Right hindlimb (tissue), 1 donor: ENCODE measurements around the gene KCTD2.
"Not testable (repeated sequence)": the region's sequence is repeated elsewhere in the genome, so short reads cannot be mapped to it uniquely, and the experiment has no call there.

ENCODE experiments used
- DNase-seq: peaks from one replicate; pipeline ENCODE4 v3.0.0-alpha.2; 2018

The KCTD2 gene

DNA sequence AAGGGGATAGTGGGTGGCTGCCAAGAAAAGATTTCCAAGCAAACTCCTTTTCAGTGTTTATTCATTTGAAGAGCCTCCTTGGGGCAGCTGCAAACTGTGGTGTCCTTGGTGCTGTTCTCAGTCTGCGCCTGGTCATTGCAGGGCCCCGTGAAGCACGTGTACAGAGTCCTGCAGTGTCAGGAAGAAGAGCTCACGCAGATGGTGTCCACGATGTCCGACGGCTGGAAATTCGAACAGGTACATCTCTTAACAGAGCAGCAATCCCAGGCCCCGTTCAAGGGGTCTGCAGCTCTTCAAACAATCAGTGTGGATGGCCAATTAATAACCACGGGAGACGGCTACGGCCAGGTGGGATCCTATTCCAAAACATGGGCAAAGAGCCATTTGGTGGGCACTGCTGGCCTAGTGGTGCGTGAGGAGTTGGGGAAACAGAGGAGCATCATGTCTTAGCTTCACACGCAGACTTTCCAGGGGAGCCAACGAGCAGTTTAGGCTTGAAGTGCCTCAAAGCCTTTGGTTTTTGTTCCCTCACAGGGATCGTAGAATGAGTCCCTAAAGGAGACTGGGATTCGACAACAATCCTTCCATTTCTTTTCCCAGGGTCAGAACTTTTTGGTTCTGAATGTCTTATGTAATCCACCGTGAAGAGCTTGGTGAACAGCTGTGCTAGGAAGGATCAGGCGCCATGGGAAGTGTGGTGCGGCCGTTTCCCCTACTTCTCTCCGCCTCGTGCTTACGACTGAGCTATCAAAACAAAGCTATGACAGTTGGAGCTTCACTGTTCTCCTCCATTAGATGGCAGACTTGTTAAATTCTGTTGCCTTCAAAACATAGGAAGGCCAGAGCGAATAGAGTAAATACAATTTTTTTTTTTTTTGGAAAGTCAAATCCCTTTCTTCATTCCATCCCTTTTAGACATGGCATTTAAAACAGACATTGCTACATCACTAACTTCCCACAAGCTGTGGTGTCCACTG, 12.6 kb downstream of the KCTD2 start:
- peak; percentile 51 for DNase-seq

DNA sequence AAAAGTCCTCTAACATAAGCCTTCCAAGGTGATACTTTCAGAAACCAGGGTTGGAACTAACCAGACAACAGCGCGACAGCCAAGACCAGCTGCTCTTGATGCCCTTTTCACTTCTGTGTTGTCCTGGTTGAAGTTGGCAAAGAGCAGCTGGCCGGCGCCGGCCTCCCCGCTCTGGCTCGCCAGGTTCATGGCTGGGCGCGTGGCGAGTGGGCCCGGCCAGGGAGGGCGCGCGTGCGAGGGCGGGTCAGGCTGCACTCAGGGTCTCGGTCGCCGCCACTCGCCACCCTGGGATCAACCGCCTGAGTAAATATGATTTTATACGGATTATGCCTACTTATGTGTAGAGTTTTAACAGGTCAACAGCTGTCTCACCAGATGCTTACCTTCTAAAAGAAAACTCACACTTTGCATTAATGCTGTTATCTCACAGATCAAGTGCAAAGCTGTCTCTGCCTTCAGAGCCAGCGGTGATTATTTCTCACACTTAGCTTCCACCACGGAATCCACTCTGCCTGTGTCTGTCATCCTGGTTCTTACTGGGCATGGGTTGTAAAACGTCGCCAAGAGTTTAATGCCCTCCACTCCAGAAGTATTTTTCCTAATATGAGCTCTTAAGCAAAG, 13.5 kb downstream of the KCTD2 start:
- no peak for DNase-seq

DNA sequence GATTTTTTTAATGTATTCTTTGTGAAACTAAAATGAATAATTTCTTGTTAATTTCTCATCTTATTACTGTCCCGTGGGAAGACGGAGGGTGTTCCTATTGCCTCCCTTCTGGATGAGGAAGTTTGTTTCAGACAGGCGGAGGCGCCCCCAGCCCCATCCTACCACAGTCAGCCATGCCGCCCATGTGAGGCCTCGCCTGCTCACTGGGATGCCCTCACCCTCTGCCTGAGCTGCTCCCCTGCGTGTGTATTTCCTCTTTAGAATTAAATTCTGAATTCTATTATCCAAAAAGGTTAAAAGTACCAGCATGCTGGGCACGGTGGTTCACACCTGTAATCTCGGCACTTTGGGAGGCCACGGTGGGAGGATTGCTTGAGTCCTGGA, 14.0 kb downstream of the KCTD2 start:
- no peak for DNase-seq

DNA sequence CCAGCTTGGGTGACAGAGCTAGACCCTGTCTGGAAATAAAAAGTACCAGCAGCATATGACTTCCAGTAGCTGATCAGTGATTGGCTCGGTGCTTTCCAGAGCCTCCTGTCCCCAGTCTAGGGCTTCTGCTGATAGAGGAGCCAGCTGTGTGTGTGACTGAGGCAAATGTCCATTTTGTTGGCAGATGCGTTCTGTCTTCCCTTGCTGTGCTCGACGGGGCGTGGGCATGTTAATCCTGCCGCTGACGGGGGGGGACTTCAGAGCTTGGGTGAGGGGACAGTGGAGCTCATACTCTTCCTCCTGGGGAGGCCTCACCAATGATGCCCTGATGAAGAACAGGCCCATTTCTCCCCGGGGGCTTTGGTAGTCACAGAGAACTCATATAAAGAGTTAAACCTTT, 14.6 kb downstream of the KCTD2 start:
- DNase-seq: no peak

DNA sequence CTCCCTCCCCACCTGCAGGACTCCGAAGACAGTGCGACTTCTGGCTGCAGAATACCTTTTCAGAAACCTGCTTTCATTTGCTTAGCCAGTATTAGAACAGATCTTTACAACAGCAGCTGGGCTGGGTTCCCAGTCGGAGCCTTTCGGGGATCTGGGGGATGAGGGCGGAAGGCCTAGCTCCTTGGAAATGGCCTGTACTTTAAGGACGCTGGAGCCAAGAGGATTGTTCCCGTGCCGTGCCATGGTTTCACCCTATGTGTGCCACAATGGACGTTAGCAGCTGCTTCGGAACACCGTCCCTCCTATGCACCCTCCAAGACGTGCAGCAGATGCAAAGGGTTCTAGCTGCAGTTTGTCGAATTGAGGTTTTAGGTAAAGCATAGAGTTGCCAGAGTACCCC, 16.2 kb downstream of the KCTD2 start:
- no peak for DNase-seq

DNA sequence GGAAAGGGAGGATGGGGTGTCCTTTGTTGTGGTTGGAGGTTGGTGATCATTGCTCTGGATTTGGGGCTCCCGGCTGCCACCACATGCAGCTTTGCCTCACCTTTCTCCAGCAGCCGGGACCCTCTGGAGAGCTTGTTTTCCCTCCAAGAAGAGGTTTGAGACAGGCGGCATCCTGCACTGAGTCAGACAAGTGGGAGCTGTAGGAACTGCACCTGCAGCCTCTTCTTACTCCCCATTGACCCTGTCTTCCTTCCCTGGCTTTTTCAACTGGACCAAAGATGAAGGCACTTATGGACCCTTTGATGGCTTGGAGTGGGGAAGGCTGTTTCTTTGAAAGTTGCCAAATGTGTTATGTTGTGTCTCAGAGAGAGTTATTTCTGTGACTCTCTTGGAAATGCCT, 16.6 kb downstream of the KCTD2 start:
- no peak for DNase-seq

DNA sequence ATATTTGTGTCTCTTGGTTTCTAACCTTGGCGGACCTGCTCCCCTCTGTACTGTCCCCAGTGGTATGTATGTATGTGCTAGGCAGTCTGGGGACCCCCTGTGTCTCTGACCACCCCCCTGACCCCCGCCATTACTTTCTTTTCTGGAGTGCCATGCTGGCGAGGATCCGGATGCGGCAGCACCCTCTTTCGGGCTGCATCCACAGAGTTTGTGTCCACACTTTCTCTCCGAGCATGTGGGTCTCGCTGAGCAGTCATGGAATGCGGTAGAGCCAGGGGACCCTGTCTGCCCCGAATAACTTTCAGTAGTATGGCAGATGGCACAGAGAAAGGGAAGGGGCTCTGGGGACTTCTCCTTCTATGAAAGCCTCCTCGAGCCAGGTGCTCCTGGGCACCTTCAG, 17.0 kb downstream of the KCTD2 start:
- DNase-seq: no peak

DNA sequence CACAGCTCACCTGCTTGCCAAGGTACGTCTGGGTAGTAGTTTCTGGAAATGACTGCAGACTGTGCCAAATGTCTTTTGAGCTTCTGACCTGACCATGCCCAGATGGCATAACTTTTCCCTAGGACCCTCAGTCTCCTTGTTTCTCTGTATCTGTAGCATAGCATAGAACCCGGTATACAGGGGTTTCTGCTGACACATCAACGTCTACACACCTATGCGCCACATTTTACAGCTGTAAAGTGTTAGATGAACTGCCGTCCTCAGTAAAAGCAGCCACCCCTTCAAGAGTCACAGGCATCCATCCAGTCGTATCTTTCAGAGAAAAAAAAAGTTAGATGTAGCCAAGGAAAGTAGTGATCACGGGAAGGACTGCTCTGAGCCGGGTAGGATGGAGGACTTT, 17.4 kb downstream of the KCTD2 start:
- no peak for DNase-seq

DNA sequence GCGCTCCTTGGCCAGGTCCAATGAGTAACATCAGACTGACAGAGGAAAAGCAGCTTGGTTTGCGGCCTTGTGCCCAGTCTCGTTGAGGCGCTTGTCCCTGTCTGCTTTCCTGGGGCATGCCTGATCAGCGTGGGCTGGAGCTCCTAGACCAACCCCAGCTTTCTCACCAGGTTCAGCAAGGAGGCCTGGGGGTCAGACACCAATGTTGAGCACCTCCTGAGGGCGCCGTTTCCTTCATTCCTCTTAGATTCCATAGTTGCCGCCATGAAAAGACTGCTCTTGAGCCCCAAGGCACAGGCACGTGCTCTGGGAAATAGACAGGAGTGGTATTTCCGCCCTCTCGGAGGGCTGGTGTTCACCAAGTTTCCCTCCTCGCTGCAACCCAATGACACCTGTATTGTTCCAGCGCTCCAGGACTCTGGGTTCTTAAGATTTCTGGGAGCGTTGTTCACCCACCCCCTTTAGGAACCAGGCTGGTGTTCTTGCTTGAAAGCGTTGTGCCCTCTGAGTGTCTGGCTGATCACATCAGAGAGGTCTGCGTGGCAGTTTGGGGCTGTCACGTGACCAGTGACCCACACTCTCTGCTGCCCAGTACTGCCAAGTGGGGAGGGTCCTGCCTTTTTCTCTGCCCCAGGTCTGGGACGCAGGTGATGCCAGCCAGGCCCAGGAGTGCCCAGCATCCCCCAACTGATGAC, 18.0 kb downstream of the KCTD2 start:
- DNase-seq: no peak

DNA sequence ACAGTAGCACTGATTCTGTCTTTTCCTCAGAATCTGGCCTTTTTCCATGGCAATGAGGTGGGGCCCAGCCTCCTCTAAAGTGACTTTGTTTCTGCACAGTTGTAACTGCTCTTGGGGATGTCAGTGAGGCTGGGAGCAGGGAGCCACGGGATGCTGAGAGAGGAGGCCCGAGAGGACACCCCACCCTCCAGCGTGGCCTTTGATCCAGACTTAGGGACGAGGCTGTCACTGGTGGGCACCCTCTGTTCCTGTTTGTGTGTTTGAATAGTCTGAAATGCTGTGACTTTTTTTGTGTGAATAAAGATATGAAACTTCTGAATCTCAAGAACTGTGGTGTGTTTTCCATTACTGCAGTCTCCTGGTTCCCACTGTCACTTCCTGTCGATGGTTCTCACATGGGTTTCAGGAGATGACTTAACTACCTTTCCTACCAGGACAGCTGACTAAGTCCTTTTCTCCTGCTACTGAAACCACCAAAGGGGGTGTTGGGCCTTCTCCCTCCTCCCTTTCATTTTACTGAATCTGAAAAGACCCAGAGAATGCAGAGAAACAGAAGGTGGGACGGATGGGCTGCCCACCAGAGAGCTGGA, 18.6 kb downstream of the KCTD2 start:
- no peak for DNase-seq

DNA sequence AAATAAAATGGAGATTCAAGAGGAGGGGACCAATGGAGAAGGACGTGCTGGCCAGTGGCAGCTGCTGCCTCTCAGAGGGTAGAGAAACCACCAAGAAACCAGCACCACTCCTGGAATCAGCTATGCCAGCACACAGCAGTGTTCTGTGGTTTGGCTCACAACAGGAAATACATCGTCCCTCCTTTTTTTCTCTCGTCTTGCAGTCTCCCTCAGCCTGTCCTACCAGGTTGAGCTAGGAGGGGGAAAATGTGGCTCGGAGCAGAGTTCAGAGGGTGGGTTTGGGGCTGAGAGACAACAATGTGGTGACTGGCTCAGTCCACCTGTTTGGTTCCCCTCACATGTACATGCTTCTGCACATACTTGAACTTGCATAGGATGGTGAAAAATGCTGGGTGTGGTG, 20.8 kb downstream of the KCTD2 start:
- DNase-seq: no peak

DNA sequence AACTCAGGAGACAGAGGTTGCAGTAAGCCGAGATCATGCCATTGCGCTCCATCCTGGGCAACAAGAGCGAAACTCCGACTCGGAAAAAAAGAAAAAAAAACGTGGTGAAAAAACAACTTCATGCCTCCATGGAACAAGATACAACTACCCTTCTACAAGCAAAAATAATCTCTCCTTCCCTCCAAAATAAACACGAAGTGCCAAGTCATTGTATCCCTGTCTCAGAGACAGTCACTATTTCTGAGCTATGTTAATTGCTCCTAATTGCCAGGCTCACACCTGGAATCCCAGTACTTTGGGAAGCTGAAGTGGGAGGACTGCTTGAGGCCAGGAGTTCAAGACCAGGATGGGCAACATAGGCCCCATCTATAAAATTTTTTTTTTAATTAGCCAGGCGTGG, 21.7 kb downstream of the KCTD2 start:
- DNase-seq: no peak

DNA sequence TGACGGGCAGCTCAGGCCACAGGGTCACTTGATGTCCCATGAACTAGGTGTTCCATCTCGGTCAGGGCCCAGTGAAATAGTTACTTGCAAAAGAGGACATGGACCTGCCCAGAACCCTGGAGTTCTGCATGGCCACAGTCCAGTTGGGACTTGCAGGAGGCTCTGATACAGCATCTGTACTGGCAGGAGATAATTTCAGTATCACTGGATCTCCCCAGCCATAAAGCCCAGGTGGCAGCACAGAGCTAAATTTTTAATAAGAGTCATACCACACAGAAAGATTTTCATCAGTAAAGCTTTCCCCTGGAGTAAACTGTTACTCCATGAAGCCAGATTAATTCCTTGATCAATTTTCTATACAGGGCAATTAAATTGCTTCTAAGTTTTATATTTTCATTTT, 22.8 kb downstream of the KCTD2 start:
- DNase-seq: no peak

DNA sequence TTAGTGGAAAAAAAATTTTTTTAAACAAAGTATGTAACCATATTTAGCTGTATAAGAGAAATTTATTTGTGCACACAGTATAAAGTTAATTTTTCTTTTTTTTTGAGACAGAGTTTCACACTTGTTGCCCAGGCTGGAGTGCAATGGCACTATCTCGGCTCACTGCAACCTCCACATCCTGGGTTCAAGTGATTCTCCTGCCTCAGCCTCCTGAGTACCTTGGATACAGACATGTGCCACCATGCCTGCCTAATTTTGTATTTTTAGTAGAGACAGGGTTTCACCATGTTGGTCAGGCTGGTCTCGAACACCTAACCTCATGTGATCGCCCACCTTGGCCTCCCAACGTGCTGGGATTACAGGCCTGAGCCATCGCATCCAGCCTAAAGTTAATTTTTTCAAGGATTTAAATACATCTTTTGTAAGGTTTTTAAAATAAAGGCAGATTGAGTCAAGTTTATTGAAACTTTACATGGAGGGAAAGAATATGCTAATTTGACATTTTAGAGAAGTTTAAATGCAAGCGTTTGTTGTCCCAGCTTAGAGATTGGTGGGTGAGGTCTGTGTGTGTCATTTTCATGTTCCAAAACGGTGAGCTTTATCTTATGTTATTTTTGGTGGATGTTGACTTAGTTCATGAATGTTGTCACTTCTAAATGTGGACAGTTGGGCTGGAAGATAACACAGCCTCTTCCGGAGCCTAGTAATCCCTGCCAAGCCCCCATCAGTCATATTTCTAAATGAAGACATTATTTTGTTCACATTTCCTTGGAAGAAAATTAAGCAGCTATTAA, 24.6 kb downstream of the KCTD2 start:
- DNase-seq: not testable (repeated sequence)

DNA sequence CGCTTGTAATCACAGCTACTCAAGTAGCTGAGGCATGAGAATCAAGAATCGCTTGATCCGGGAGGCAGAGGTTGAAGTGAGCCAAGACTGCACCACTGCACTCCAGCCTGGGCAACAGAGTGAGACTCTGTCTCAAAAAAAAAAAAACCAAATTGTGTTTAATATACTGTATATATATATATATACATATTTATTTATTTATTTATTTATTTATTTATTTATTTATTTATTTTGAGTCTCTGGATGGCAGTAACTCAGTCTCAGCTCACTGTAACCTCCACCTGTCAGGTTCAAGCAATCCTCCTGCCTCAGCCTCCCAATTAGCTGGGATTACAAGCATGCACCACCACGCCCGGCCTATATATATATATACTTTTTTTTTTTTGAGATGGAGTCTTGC, 25.9 kb downstream of the KCTD2 start:
- not testable (repeated sequence) for DNase-seq

DNA sequence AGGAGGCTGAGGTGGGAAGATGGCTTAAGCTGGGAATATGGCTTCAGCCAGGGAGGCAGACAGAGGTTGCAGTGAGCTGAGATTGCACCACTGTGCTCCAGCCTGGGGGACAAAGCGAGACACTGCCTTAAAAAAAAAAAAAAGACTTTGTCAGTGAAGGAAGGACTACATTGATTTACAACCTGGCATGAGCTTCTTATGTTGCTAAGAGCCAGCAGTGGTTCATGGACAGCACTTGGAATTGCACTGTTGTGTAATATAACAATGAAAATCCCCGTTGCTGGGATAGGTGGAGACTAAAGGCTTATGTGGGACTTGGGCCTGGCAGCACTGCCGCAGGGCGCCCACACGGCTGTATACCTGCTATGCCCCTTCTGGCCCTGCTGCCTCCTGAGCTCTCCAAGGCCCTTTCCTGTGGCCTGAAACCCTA, 26.6 kb downstream of the KCTD2 start:
- no peak for DNase-seq

DNA sequence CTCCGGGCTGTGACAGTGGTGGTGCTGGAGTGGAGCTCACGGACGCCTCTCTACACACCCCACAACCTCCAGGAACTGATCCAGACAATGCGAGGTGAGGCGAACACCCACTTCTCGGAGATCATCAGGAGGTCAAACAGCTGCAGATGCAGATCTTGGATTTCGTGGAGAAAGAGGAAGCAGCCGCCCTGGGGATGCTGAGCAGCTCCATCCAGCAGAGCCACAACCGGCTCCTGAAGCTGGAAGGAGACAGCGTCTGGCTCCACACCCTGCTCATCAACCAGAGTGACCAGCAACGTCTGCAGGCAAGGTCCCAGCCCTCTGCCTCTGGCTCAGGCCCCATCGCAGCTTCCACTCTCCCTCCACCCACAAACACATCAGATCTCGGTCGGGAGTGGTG, 27.5 kb downstream of the KCTD2 start:
- peak; percentile 83 for DNase-seq

DNA sequence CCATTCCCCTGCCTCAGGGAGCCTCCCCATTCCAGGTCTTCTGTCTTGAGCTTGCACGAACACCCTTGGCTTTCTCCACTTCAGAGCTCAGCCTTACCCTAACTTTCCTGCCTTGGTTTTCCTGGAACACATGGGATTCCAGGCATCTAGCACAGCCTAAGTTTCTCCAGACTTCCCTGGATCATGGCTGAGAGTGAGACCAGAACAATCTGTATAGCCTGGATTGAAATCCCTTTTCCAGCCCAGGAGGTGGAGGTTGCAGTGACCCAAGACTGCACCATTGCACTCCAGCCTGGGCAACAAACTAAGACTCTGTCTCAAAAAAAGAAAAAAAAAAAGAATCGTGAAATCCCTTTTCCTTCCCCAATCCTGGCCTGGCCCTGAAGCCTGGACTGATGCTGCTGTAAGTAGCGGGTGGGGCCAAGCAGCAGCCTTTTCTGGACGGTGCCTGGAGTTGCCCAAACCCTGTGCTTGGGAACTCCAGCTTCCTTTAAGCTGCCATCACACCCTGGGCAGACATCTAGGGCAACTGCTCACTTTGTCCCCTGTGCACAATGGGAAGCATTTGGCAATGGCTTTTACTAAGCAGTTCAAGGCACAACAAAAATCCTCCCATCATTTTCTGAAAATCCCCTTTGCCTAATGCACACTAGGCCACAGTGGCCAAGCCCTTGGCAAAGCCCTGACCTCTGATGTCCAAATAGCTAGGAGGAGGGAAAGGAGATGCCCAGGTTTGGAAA, 28.7 kb downstream of the KCTD2 start:
- no peak for DNase-seq

DNA sequence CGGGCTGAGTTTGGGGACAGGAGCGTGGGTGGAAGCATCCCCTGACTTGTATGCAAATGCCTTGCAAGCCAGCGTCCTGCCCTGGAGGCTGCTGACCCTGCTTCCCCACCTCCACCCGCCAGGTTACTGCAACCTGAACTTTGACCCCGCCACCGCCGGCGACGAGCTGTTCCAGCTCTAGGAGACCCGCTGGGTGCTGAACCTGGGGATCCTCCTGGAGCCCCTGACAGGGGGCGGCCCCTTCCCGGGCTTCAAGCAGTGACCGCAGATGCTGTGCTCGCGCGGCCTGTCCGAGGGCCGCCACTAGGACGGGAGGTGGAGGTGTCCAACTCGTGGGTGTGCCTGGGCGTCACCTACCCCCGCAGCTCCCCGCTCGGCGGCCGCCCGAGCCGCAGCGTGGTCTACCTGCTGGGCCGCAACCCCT, 30.1 kb downstream of the KCTD2 start:
- no peak for DNase-seq

DNA sequence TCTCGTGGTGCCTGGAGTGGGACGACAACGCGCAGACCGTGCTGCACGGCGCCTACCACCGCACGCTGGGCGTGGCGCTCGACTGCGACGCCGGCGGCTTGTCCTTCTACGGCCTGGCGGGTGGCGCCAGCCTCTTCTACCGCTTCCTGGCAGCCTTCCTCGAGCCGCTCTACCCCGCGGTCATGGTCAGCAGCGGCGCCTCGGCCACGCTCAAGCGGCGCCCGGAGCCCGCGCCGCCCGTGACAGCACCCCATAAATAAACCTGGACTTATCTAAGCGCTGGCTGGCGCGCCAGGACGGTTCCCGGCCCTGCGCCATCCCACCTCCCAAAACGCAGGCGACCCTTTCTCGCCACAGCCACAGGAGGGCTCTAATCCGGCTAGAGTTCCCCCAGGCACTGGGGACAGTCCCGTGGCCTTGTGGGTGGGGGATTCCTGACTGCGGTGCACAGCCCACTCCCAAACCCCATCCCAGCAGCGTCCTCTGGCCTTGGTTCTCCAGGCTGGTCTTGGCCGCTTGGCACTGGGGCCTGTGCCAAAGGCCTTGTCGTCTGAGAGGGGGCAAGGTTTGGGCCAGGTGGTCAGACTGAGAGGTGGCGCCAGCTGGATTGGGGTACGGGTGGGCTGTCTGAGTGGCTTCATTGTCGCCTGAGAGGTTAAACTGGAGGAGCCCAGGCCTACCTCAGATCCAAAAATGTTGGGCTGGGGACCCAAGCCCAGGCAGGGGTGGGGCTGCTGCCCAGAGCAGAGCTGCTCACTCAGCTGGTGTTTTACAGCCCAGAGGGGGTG, 30.7 kb downstream of the KCTD2 start:
- no peak for DNase-seq
